Body of pancreas (tissue), 4 donors: Measurements from ENCODE around the gene AGRN. TPM values are rescaled to one million over a fixed set of nuclear protein-coding genes. Genes with fewer than 3 reads are reported as not detected.

ENCODE experiments used
- ATAC-seq: fragments of 150-250 bp; one replicate; pipeline ENCODE4 v1.9.1; 2016
- DNase-seq, 4 donors: peaks; one replicate each; pipeline ENCODE4 v3.0.0-alpha.2; 2019
- H3K27ac ChIP-seq, 4 donors: fragments of 200-600 bp; sonication (generic); 1 replicate in 3 of 4; 2 replicates in 1 of 4; pipeline versions ENCODE4 v1.5.1 to v1.6.1; 2016 to 2019; ENCODE audit warnings: mild to moderate bottlenecking in 1 of 4, mixed read lengths in 1 of 4, moderate library complexity in 1 of 4
- H3K27me3 ChIP-seq, 2 donors: fragments of 200-600 bp; sonication (generic); one replicate each; pipeline ENCODE4 v1.6.0; 2016; ENCODE audit warnings: mild to moderate bottlenecking in 1 of 2
- H3K36me3 ChIP-seq, 2 donors: fragments of 200-600 bp; sonication (generic); replicated peaks in 1 of 2; 2 replicates each; pipeline ENCODE4 v1.5.1; 2016; ENCODE audit warnings: low read depth in 2 of 2; ENCODE audit not compliant: insufficient read depth in 1 of 2
- H3K4me1 ChIP-seq: fragments of 200-600 bp; sonication (generic); one replicate; pipeline ENCODE4 v1.6.0; 2016
- H3K4me3 ChIP-seq, 2 donors: fragments of 200-600 bp; sonication (generic); 1 replicate in 1 of 2; 2 replicates in 1 of 2; pipeline ENCODE4 v1.5.1; 2016 to 2019
- H3K9me3 ChIP-seq, 3 donors: fragments of 200-600 bp; sonication (generic); 1 replicate in 2 of 3; 2 replicates in 1 of 3; pipeline ENCODE4 v1.5.1; 2016
- CTCF ChIP-seq, 7 experiments: fragments of 450-650 bp in 4 of 7; fragments of 200-600 bp in 3 of 7; sonication (generic) in 3 of 7; IDR thresholded peaks; one replicate each; pipeline ENCODE4 v1.5.1; 2016 to 2019; ENCODE audit warnings: antibody characterized with exemption in 7 of 7
- POLR2A ChIP-seq, 3 donors: fragments of 450-650 bp; IDR thresholded peaks; one replicate each; pipeline ENCODE4 v1.6.1; 2016; ENCODE audit warnings: antibody characterized with exemption in 3 of 3, mild to moderate bottlenecking in 2 of 3
- WGBS, 2 donors: methylation state at CpG; one replicate each; pipeline ENCODE4 v1.1.5; 2017; 5-methylcytosine and 5-hydroxymethylcytosine counted together
- intact Hi-C: fragments of 100-400 bp; cut with DNase I; formaldehyde crosslinking; loops from one replicate; pipeline ENCODE4 v1.15.1; 2023
- total RNA-seq, 2 donors: library from RNA; depleted of rRNA; stranded (reverse); fragments of >200 nt; gene quantifications; one replicate each; pipeline ENCODE4 v1.1.0, GENCODE V29; 2016

The AGRN gene
- 100 to 1,000 TPM in 1 of 2 donors, 10 to 100 TPM in 1; 85.1 to 241 TPM for total RNA-seq

GRCh38 chr1:1020000-1020404, at the start of gene AGRN:
Gene AGRN (plus strand): TSS chr1:1020120. CDS start chr1:1020173, 53 bp downstream.
- no peak for TF ChIP-seq POLR2A (IDR thresholded peaks at IDR 0.05)
- TF ChIP-seq CTCF (IDR thresholded peaks at IDR 0.05), result no peak
- 1% methylated on average over 23 of the region's 58 CpGs; no CpG with 5 or more reads in 1 of the 2 donors for WGBS, 2 donors
- Histone ChIP-seq H3K27ac (peak within 1 kb of the TSS; percentile 80 to 93 (median 90)), H3K9me3 (no peaks in the 10 kb centered on the region), H3K27me3 (no peaks in the 10 kb centered on the region), H3K4me3 (peak within 1 kb of the TSS; percentile 41 to 65), H3K36me3 (no peaks in the 10 kb centered on the region), H3K4me1 (peaks cover 50% of the 10 kb centered on the region)
- intact Hi-C loops, result no loop called here
- DNase-seq, result peak in 3 of 4 donors; percentile 53 to 59 (median 58)
- ATAC-seq, result no peak

GRCh38 chr1:970242-970972, 49.5 kb upstream of the AGRN start:
- H3K4me1 ChIP-seq, result peaks cover 20% of the 10 kb centered on the region
- no peaks in the 10 kb centered on the region for H3K9me3 ChIP-seq
- intact Hi-C loops, result no loop called here
- no peak for ATAC-seq
- H3K27me3 ChIP-seq, result peaks cover 0 to 6% of the 10 kb centered on the region in 2 donors
- TF ChIP-seq CTCF (IDR thresholded peaks at IDR 0.05), result no peak
- no peak for TF ChIP-seq POLR2A (IDR thresholded peaks at IDR 0.05)
- DNase-seq, result no peak
- no peak overlapping the region for H3K27ac ChIP-seq
- 11 to 16% methylated on average over 5 to 33 of the region's 33 CpGs for WGBS, 2 donors
- H3K36me3 ChIP-seq, result no peaks in the 10 kb centered on the region
- H3K4me3 ChIP-seq, result no peak overlapping the region

GRCh38 chr1:970973-971730, 48.8 kb upstream of the AGRN start:
- peaks cover 23% of the 10 kb centered on the region for H3K4me1 ChIP-seq
- DNase-seq, result no peak
- peaks cover 0 to 6% of the 10 kb centered on the region in 2 donors for H3K27me3 ChIP-seq
- no peak overlapping the region for H3K27ac ChIP-seq
- no peaks in the 10 kb centered on the region for H3K36me3 ChIP-seq
- intact Hi-C loops, result no loop called here
- no peaks in the 10 kb centered on the region for H3K9me3 ChIP-seq
- WGBS, 2 donors, result 29 to 40% methylated on average over 3 to 38 of the region's 42 CpGs
- TF ChIP-seq POLR2A (IDR thresholded peaks at IDR 0.05) (no peak), CTCF (IDR thresholded peaks at IDR 0.05) (no peak)
- no peak for ATAC-seq
- no peak overlapping the region for H3K4me3 ChIP-seq

GRCh38 chr1:971751-972506, 48.0 kb upstream of the AGRN start:
- no peak for TF ChIP-seq POLR2A (IDR thresholded peaks at IDR 0.05)
- TF ChIP-seq CTCF (IDR thresholded peaks at IDR 0.05), result no peak
- peaks cover 21% of the 10 kb centered on the region for H3K4me1 ChIP-seq
- intact Hi-C loops, result no loop called here
- H3K36me3 ChIP-seq, result no peaks in the 10 kb centered on the region
- no peak overlapping the region for H3K4me3 ChIP-seq
- H3K9me3 ChIP-seq, result no peaks in the 10 kb centered on the region
- H3K27ac ChIP-seq, result no peak overlapping the region
- DNase-seq (no peak), ATAC-seq (no peak)
- WGBS, 2 donors, result 52 to 91% methylated on average over 6 to 31 of the region's 34 CpGs
- peaks cover 0 to 6% of the 10 kb centered on the region in 2 donors for H3K27me3 ChIP-seq
